ENCODE measurements around the gene CAPN12. TPM values are rescaled to one million over a fixed set of nuclear protein-coding genes. Genes with fewer than 3 reads are reported as not detected.

The CAPN12 gene
- total RNA-seq, 2 donors from 2014 or later: 2.3 to 6.0 TPM

GRCh38 chr19:38712161-38712748 lies 32.0 kb downstream of the CAPN12 start:
- H3K36me3 ChIP-seq: peaks cover 17 to 18% of the 10 kb centered on the region in 2 donors
- H3K27ac ChIP-seq: peak overlapping the region; percentile 74 to 77
- no peak for DNase-seq (ENCODE audit: low spot score)
- no peaks in the 10 kb centered on the region for H3K9me3 ChIP-seq
- H3K4me3 ChIP-seq: no peak overlapping the region
- intact Hi-C loops (cut with DNase I): loop anchor here (5.0 kb wide), 1 partner anchor 60 kb away; no protein-coding TSS in a partner anchor
- no peaks in the 10 kb centered on the region for H3K27me3 ChIP-seq (replicated peaks; ENCODE audit: insufficient read depth)
- no peak for TF ChIP-seq POLR2AphosphoS5 (IDR thresholded peaks at IDR 0.05)
- TF ChIP-seq POLR2A (IDR thresholded peaks at IDR 0.05): no peak
- no peak for TF ChIP-seq CTCF (IDR thresholded peaks at IDR 0.05)
- WGBS: 69% methylated on average over 9 of the region's 15 CpGs
- peaks cover 42% of the 10 kb centered on the region for H3K4me1 ChIP-seq (replicated peaks)

- peak; percentile 56 for DNase-seq (ENCODE audit: low spot score)
- Histone ChIP-seq H3K4me3 (no peak overlapping the region), H3K27ac (peak overlapping the region; percentile 74 to 77), H3K36me3 (peaks cover 11 to 13% of the 10 kb centered on the region in 2 donors), H3K27me3 (replicated peaks; ENCODE audit: insufficient read depth) (no peaks in the 10 kb centered on the region), H3K4me1 (replicated peaks) (peaks cover 42% of the 10 kb centered on the region), H3K9me3 (no peaks in the 10 kb centered on the region)
- intact Hi-C loops (cut with DNase I): loop anchor here (5.0 kb wide), 1 partner anchor 59 kb away; no protein-coding TSS in a partner anchor
- TF ChIP-seq POLR2AphosphoS5 (IDR thresholded peaks at IDR 0.05) (peak; percentile 43), POLR2A (IDR thresholded peaks at IDR 0.05) (no peak), CTCF (IDR thresholded peaks at IDR 0.05) (peak in 1 of 4 experiments; percentile 13)
- WGBS: 6% methylated on average over 11 of the region's 12 CpGs
These were observed 32.5 kb downstream of the CAPN12 start for GRCh38 chr19:38711726-38712153.

GRCh38 chr19:38710928-38711725 lies 33.1 kb downstream of the CAPN12 start:
- H3K4me3 ChIP-seq: no peak overlapping the region
- peak overlapping the region; percentile 74 to 77 for H3K27ac ChIP-seq
- 38% methylated on average over 25 of the region's 25 CpGs for WGBS
- no peaks in the 10 kb centered on the region for H3K27me3 ChIP-seq (replicated peaks; ENCODE audit: insufficient read depth)
- H3K9me3 ChIP-seq: no peaks in the 10 kb centered on the region
- DNase-seq (ENCODE audit: low spot score): peak; percentile 56
- peaks cover 42% of the 10 kb centered on the region for H3K4me1 ChIP-seq (replicated peaks)
- peaks cover 5 to 12% of the 10 kb centered on the region in 2 donors for H3K36me3 ChIP-seq
- intact Hi-C loops (cut with DNase I): loop anchor here (5.0 kb wide), 1 partner anchor 59 kb away; no protein-coding TSS in a partner anchor
- TF ChIP-seq POLR2A (IDR thresholded peaks at IDR 0.05): no peak
- no peak for TF ChIP-seq CTCF (IDR thresholded peaks at IDR 0.05)
- TF ChIP-seq POLR2AphosphoS5 (IDR thresholded peaks at IDR 0.05): peak; percentile 33

- H3K9me3 ChIP-seq: no peaks in the 10 kb centered on the region
- no peak for DNase-seq (ENCODE audit: low spot score)
- peaks cover 42% of the 10 kb centered on the region for H3K4me1 ChIP-seq (replicated peaks)
- peak overlapping the region; percentile 74 to 77 for H3K27ac ChIP-seq
- intact Hi-C loops (cut with DNase I): loop anchor here (5.0 kb wide), 1 partner anchor 58 kb away; no protein-coding TSS in a partner anchor
- WGBS: 29% methylated on average over 2 of the region's 2 CpGs
- no peak overlapping the region for H3K4me3 ChIP-seq
- TF ChIP-seq CTCF (IDR thresholded peaks at IDR 0.05) (no peak), POLR2AphosphoS5 (IDR thresholded peaks at IDR 0.05) (no peak), POLR2A (IDR thresholded peaks at IDR 0.05) (no peak)
- H3K36me3 ChIP-seq: peaks cover 4 to 16% of the 10 kb centered on the region in 2 donors
- H3K27me3 ChIP-seq (replicated peaks; ENCODE audit: insufficient read depth): no peaks in the 10 kb centered on the region
These were observed 33.9 kb downstream of the CAPN12 start for GRCh38 chr19:38710416-38710702.

All from prostate gland (tissue), 2 donors.